Urothelium cell line (cell line): ENCODE results near the gene ARID1B.
A peak's percentile ranks its signal among the peaks of the same experiment; 100 is the strongest.

Source experiments
- DNase-seq: peaks from one replicate; pipeline ENCODE4 v3.0.0; 2011; ENCODE audit warnings: low spot score, mixed read lengths
- FAIRE-seq: peaks from 2 replicates; lab custom pipeline; 2011; peaks lifted over from hg19 to GRCh38; lab: Jason Lieb, UNC

Gene ARID1B

DNA sequence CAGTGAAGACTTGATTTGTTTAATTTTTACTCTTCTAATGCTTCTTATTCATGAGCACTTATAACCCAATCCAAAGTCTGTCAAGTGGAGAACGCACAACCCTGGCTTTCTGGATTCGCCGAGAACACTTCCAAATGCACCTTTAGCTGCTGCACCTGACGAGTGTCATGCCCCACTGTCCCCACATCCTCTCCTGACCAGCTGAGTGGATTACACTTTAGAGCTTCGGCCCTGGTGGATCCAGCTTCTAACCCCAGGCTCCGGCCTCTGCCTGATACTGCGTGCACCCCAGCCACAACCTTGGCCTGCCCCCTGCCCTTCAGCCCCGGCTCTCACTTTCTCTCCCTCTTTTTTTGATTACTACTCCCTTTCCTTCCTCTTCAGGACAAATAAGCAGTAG is 287.3 kb downstream of the ARID1B start:
- no peak for DNase-seq
- FAIRE-seq: no peak

DNA sequence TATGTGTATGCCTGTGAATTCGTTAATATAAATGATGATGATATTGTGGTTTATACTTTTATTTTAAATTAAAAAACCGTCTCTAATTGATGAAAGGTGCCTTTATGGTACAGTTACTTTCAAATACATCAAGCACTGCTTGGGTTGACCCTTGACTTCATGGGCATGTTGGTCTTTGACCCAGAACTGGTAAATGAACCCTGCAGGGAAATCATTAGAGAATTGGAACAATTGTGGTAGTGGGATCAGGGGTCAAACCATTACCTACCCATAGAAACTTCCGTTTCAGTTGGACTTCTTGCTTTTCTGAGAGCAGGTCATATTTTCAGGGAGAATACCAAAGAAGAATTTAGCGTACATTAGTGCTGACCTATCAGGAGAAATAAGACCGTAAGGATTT is 288.2 kb downstream of the ARID1B start:
- no peak for DNase-seq
- FAIRE-seq: no peak

GRCh38 chr6:157066781-157067491 is 289.8 kb downstream of the ARID1B start:
- FAIRE-seq (no peak), DNase-seq (no peak)

GRCh38 chr6:157067507-157067906 is 290.3 kb downstream of the ARID1B start:
- no peak for DNase-seq
- no peak for FAIRE-seq

GRCh38 chr6:157068691-157069324 is 291.6 kb downstream of the ARID1B start:
- no peak for FAIRE-seq

DNA sequence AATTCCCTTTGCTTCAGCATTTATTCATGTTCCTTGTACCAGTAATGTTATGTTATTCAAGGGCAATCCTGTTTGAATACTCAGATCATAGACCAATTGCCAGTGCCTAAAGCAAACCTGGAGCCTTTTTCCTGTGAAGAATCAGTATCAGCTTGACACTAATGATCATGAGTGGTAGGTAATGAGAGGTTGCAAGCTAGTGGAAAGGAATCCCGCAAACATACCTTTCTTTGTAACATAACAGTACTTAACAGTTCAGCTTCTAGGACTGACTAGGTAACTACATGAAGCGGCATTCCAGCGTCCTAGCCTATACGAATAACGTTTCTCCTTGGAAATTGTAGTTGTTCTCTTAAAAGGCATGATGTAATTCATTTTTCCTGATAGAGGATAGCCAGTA is 292.4 kb downstream of the ARID1B start:
- DNase-seq (no peak), FAIRE-seq (no peak)

More at GRCh38 chr6:157068691-157069324, 291.6 kb downstream of the ARID1B start:
- peak; percentile 13 for DNase-seq

- FAIRE-seq (no peak), DNase-seq (no peak)
Observed at GRCh38 chr6:157070403-157071107, 293.4 kb downstream of the ARID1B start.

DNA sequence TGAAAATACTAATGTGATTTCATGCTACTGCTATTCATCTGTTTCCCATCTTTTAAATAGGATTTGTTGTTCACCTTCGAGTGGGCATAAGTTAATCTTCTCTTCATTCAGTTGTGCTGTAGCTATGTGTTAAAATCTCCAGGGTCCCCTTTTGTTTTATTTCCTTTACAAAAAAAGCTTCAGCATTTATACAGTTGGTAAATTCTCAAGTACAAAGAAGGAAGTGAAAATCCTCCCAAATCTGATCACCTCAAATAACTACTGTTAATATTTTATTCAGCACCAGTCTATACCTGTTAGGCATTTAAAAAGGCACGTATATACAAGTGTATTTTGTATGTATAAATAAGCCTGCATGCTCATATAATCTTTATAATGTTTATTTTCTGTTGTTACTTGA is 294.9 kb downstream of the ARID1B start:
- DNase-seq: no peak
- FAIRE-seq: no peak

DNA sequence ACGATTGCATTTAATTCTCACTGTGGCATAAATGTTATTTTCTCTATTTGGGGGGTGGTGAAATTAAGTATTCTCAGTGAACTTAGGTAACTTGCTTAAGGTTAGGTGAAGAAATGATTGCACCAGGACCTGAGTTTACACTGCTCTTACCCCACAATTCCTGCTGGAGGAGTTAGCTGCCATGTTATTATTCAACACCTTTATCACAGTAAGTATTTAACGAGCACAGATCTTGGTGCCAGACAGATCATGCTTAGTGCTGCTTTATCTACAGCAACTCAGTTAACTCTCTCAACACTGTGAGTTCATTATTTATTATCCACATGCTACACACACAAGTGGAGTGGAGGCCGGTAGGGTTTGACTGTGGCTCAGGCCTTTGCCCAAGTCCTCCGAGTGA is 296.4 kb downstream of the ARID1B start:
- FAIRE-seq: no peak

DNA sequence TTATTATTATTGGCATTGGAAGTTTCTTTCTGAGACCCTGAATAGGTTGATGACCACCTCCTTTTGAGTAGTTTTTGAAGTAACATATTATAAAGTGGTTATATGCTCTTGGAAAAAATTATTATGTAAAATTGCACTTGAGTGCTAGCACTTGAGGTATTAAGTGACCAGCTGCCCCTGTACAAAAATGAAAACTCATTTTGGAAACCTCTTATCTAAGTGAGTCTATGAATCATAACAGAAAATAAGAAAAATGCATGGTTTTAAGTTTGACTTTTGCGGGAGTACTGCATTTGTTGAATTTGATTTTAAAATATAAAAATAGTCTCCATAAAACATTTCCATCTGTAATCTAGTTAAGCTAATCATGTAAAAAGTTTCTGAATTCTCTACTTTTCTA is 297.8 kb downstream of the ARID1B start:
- FAIRE-seq (no peak), DNase-seq (no peak)

More for the DNA sequence above, 296.4 kb downstream of the ARID1B start:
- DNase-seq: no peak

DNA sequence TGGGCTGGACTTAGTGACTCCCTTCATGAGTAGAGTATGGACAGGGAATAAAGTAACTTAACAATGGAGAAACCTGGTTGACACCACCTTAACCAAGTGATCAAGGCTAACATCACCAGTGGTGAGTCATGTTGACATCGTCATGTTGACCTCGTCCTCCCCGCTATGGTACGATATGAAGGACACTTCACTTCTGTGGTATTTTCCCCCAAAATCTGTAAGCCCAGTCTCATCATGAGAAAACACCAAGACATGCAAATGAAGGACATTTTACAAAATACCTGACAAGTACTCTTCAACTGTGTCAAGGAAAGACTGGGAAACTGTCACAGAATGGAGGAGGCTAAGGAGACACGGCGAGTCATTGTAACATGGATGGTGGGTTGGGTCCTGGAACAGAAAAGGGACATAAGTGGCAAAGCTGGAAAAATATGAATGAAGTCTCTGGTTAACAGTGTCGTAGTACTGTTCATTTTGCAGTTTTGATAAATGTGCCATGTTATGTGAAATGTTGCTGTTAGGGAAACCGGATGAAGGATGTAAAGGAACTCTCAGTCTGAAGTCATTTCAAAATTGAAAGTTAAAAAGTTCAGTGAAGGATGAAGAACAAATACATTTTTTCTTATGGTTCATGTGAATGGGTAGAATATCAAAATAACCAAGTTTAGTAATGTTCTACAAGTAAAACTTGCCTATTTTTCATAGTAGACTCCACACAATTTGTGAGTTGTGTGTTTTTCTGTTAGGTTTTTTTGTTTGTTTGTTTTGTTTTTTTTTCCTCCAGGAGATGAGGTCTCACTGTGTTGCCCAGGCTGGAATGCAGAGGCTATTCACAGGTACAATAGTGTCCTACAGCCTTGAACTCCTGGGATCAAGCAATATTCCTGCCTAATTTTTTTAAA is 298.6 kb downstream of the ARID1B start:
- DNase-seq: no peak
- FAIRE-seq: no peak

DNA sequence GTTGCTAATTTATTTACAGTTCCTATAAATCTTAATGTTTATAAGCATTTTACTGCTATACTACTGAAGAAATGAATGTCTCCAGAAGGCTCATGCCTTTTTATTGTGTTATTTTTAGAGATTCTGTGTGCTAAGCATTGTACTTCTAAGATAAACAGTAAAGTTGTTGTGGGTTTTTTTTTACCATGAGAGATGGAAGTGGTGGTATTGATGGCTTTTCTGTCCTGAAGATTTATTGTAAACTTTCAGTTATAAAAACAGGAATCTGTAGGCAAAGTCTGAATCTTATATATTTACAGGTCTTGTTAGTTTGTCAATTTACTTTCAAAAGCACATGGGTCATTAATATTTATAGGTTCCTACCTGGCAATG is 299.3 kb downstream of the ARID1B start:
- DNase-seq: no peak
- no peak for FAIRE-seq

- FAIRE-seq (peak; percentile 37), DNase-seq (no peak)
Observed at GRCh38 chr6:157077251-157077650, 300.1 kb downstream of the ARID1B start.

DNA sequence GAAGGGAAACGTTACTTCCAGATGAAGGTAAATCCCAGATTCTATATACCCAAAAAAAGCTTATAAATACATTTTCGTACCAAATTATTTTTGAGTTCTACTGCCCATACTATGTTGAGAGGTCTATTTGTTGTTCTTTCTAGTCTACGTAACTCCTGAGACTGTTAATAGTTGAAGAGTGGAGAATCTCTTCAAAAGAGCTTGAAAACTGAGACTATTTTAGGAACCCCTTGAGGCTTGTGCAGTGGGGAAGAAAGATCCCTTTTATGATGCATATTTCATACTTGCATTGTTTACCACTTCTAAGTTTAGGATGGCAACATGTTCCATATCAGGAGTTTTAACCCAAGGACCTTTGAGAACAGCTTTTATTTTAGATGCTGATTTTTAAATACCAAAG is 301.1 kb downstream of the ARID1B start:
- FAIRE-seq (no peak), DNase-seq (no peak)

DNA sequence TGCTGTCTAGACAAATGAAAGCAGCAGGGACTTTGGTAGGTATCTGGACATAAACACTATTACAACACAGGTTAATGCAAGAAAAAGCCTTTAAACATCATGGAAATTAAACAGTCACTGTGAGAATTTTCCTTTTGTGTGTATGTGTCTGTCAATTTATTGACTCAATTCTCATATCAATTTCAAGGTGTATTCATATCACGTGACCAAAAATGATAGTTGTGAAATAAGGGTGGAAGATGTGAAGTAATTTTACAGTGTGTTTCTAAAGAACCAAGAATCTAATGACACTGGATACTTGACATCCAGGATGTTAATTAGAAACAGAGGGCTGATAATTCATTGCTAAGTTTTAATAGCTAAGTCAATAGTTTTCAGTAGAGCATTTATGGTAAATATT is 302.1 kb downstream of the ARID1B start:
- DNase-seq: no peak
- FAIRE-seq: no peak

GRCh38 chr6:157079771-157080170 is 302.6 kb downstream of the ARID1B start:
- DNase-seq: no peak

DNA sequence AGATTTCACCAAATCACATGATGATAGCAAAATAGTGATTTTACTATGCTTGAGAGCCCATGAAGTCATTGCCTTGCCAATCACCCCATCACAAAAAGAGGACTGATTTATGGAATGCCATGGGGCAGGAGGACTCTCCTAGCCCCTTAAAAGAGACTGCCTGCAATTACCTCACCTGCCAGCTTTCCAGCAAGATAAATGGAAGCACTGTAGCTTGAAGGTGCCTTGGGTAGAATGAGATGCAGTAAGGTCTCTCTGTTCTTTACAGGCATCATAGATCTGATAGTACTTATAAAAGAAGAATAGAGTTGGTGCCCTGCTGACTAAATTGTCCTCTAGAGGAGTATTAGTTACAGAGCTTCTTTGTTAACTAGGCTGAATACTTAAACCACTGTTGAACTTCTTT is 303.8 kb downstream of the ARID1B start:
- no peak for FAIRE-seq

More at GRCh38 chr6:157079771-157080170, 302.6 kb downstream of the ARID1B start:
- no peak for FAIRE-seq

GRCh38 chr6:157083343-157083742 is 306.2 kb downstream of the ARID1B start:
- FAIRE-seq: no peak
- no peak for DNase-seq

More for the DNA sequence above, 303.8 kb downstream of the ARID1B start:
- DNase-seq: no peak

DNA sequence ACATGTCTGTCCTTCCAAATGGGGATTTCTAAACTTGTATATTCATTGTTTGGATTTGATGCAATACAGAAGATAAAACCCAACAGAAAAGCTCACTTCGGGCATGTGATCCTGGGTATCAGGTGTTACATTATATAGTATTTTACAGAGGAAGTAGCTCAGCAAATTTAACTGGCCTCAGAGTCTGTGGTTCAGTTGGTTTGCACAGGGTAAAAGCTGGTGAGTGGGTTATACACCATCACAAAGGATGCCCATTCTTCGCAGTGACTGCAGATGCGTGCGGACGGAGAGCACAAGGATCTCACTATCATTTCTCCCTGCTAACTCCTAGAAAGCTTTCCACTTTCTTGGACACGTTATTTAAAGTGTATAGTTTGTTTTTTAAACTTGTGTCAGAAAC is 309.5 kb downstream of the ARID1B start:
- DNase-seq (no peak), FAIRE-seq (no peak)

DNA sequence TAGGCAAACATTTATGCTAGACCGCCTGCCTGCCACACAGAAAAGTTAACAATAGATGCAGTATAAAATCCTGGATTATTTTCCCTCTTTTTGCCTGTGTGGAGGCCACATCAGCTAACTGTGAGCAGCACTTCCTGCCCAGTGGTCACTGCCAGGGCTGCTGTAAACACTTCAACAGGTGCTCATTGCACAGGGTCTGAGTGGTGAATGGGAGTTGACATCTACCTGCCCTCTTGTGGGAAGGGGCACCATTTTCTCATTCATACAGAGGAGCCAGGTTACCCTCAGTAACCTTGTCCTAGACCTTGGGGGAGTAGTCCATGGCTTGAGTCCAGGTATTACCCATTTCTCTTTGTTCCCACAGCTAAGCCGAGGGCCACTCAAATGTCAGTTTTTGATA is 310.8 kb downstream of the ARID1B start:
- FAIRE-seq: no peak
- no peak for DNase-seq

- DNase-seq: no peak
Observed at GRCh38 chr6:157088841-157089240, 311.7 kb downstream of the ARID1B start.

More at GRCh38 chr6:157088841-157089240, 311.7 kb downstream of the ARID1B start:
- FAIRE-seq: no peak
